HG03108 (cell line): ENCODE data around the gene SLC27A3.
"Not testable (repeated sequence)": the region's sequence is repeated elsewhere in the genome, so short reads cannot be mapped to it uniquely, and the experiment has no call there.

ENCODE experiments used
- ATAC-seq: cut with Tn5 transposase; IDR thresholded peaks from one replicate; pipeline ENCODE4 v1.9.1; 2021; ENCODE audit warnings: moderate library complexity; ENCODE audit not compliant: unreplicated experiment

The SLC27A3 gene

GRCh38 chr1:153779781-153780541 is 4.8 kb downstream of the SLC27A3 start:
- no peak for ATAC-seq

GRCh38 chr1:153780551-153780950 is 5.3 kb downstream of the SLC27A3 start:
- no peak for ATAC-seq

GRCh38 chr1:153782648-153783047 is 7.4 kb downstream of the SLC27A3 start:
- not testable (repeated sequence) for ATAC-seq

- ATAC-seq = peak; percentile 91
Observed at GRCh38 chr1:153783233-153784190, 8.3 kb downstream of the SLC27A3 start.

GRCh38 chr1:153786038-153786790 is 11.0 kb downstream of the SLC27A3 start:
- no peak for ATAC-seq

- no peak for ATAC-seq
Observed at GRCh38 chr1:153789478-153790034, 14.3 kb downstream of the SLC27A3 start.

GRCh38 chr1:153790313-153790965 is 15.2 kb downstream of the SLC27A3 start:
- no peak for ATAC-seq

GRCh38 chr1:153790966-153791647 is 15.9 kb downstream of the SLC27A3 start:
- ATAC-seq = peak; percentile 84

- ATAC-seq = no peak
Observed at GRCh38 chr1:153791648-153792253, 16.5 kb downstream of the SLC27A3 start.

GRCh38 chr1:153792631-153793041 is 17.4 kb downstream of the SLC27A3 start:
- ATAC-seq = no peak

GRCh38 chr1:153793261-153793972 is 18.2 kb downstream of the SLC27A3 start:
- ATAC-seq = no peak

- ATAC-seq = no peak
Observed at GRCh38 chr1:153793973-153794615, 18.9 kb downstream of the SLC27A3 start.

GRCh38 chr1:153794624-153795329 is 19.6 kb downstream of the SLC27A3 start:
- ATAC-seq = no peak

- ATAC-seq = no peak
Observed at GRCh38 chr1:153795330-153795837, 20.2 kb downstream of the SLC27A3 start.

- ATAC-seq = no peak
Observed at GRCh38 chr1:153795934-153796785, 21.0 kb downstream of the SLC27A3 start.
